PC-9 (cell line): Measurements from ENCODE around the gene S100A16.

Source experiments
- CTCF ChIP-seq: fragments of 200-600 bp; sonication (generic); conservative IDR thresholded peaks from 2 replicates; pipeline ENCODE4 v1.6.1; 2017; ENCODE audit warnings: mixed run types, antibody characterized with exemption, mild to moderate bottlenecking, moderate library complexity
- EZH2 ChIP-seq: fragments of 200-600 bp; sonication (generic); IDR thresholded peaks from 2 replicates; pipeline ENCODE4 v1.8.0; 2017; ENCODE audit warnings: antibody characterized with exemption, low read depth

GRCh38 chr1:153608089-153608682 lies 4.8 kb downstream of the S100A16 start:
- TF ChIP-seq CTCF (peak; percentile 22; the same call in 1 of the 2 replicates), EZH2 (no peak)
